Mucosa of gallbladder (tissue), 1 donor: ENCODE measurements around the gene TEX30. TPM values are rescaled to one million over a fixed set of nuclear protein-coding genes. Genes with fewer than 3 reads are reported as not detected.

ENCODE experiments used
- total RNA-seq: library from RNA; stranded (reverse); gene quantifications from one replicate; pipeline ENCODE4 v1.2.1, GENCODE V29; 2021
- donor health status: DM: no; HTN: no; CAD: no.

TEX30 gene
- total RNA-seq, 1 donor from 2014 or later = 7.2 TPM

Other genes starting within 250 kb of the TEX30 start
- 37.6 TPM for gene TPP2, start 176.8 kb downstream of the TEX30 start, total RNA-seq
- 0.52 TPM for gene METTL21C, start 78.7 kb downstream of the TEX30 start, total RNA-seq
- 6.4 TPM for gene POGLUT2, start 25.2 kb upstream of the TEX30 start, total RNA-seq
- 23.8 TPM for gene BIVM, start 25.3 kb upstream of the TEX30 start, total RNA-seq
- 59.6 TPM for gene ERCC5, start 72.2 kb upstream of the TEX30 start, total RNA-seq